MM.1S (cell line): Measurements from ENCODE around the gene SNX30.

Source experiments
- EZH2 ChIP-seq: fragments of 300-600 bp; sonication (generic); optimal IDR thresholded peaks from 2 replicates; pipeline ENCODE3; 2017; ENCODE audit warnings: low read depth, mild to moderate bottlenecking, antibody characterized with exemption, low read length, mixed read lengths
- EZH2phosphoT487 ChIP-seq: fragments of 300-600 bp; sonication (generic); IDR thresholded peaks from 2 replicates; pipeline ENCODE4 v1.6.1; 2018; ENCODE audit warnings: antibody characterized with exemption, low read length
- TF ChIP-seq, protein P1 (sequence below): fragments of 300-600 bp; sonication (generic); IDR thresholded peaks from 2 replicates; pipeline ENCODE4 v1.5.1; 2016; ENCODE audit warnings: antibody characterized with exemption, low read length, mixed read lengths

DNA sequence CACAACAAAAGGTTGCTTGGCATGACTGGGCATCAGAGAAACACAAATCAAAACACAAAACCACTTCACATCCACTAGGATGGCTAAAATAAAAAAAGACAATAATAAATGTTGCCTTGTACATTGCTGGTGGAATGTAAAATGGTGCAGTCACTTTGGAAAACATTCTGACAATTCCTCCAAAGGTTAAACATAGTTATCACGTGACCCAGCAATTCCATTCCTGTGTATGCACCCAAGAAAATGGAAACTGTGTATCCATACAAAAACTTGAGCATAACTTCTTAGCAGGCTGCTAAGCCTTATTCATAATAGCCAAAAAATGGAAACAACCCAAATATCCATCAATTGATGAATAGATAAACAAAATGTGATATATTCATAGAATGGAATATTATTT, 150.3 kb downstream of the SNX30 start:
- TF ChIP-seq, protein P1, sequence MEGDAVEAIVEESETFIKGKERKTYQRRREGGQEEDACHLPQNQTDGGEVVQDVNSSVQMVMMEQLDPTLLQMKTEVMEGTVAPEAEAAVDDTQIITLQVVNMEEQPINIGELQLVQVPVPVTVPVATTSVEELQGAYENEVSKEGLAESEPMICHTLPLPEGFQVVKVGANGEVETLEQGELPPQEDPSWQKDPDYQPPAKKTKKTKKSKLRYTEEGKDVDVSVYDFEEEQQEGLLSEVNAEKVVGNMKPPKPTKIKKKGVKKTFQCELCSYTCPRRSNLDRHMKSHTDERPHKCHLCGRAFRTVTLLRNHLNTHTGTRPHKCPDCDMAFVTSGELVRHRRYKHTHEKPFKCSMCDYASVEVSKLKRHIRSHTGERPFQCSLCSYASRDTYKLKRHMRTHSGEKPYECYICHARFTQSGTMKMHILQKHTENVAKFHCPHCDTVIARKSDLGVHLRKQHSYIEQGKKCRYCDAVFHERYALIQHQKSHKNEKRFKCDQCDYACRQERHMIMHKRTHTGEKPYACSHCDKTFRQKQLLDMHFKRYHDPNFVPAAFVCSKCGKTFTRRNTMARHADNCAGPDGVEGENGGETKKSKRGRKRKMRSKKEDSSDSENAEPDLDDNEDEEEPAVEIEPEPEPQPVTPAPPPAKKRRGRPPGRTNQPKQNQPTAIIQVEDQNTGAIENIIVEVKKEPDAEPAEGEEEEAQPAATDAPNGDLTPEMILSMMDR = no peak
- TF ChIP-seq EZH2 = no peak
- no peak for TF ChIP-seq EZH2phosphoT487
